Loucy (cell line): ENCODE results near the gene FTO.

Experiments used
- H2AFZ ChIP-seq: fragments of 200-600 bp; sonication (generic); 2 replicates; pipeline ENCODE4 v1.6.0; 2016; ENCODE audit warnings: antibody characterized with exemption, mild to moderate bottlenecking, low read length, moderate library complexity
- H3F3A ChIP-seq: fragments of 200-600 bp; 2 replicates; pipeline ENCODE4 v1.6.0; 2016; ENCODE audit warnings: antibody characterized with exemption, low read depth, mild to moderate bottlenecking
- H3K27me3 ChIP-seq: fragments of 200-600 bp; sonication (generic); 2 replicates; pipeline ENCODE4 v1.6.1; 2014; ENCODE audit warnings: low read length, mild to moderate bottlenecking; ENCODE audit not compliant: insufficient read depth, poor library complexity, severe bottlenecking
- H3K36me3 ChIP-seq: fragments of 200-600 bp; sonication (generic); 2 replicates; pipeline ENCODE4 v1.6.1; 2016; ENCODE audit warnings: low read length; ENCODE audit not compliant: insufficient read depth
- H3K4me1 ChIP-seq: fragments of 200-600 bp; sonication (generic); 2 replicates; pipeline ENCODE4 v1.5.1; 2014; ENCODE audit warnings: low read length, mild to moderate bottlenecking; ENCODE audit not compliant: insufficient read depth, poor library complexity, severe bottlenecking
- H3K4me2 ChIP-seq: fragments of 200-600 bp; sonication (generic); 2 replicates; pipeline ENCODE4 v1.6.0; 2014; ENCODE audit warnings: antibody characterized with exemption, low read length, low read depth, mild to moderate bottlenecking; ENCODE audit not compliant: poor library complexity, severe bottlenecking
- H3K4me3 ChIP-seq: fragments of 200-600 bp; sonication (generic); 2 replicates; pipeline ENCODE4 v1.5.1; 2014; ENCODE audit warnings: low read length, mild to moderate bottlenecking, mixed read lengths; ENCODE audit not compliant: poor library complexity, severe bottlenecking
- H3K79me2 ChIP-seq: fragments of 200-600 bp; sonication (generic); 2 replicates; pipeline ENCODE4 v1.6.1; 2014; ENCODE audit warnings: low read length; ENCODE audit not compliant: insufficient read depth
- H3K9ac ChIP-seq: fragments of 200-600 bp; sonication (generic); 2 replicates; pipeline ENCODE4 v1.6.0; 2014; ENCODE audit warnings: mild to moderate bottlenecking, low read depth, low read length, moderate library complexity; ENCODE audit not compliant: poor library complexity, severe bottlenecking
- H3K9me2 ChIP-seq: fragments of 200-600 bp; sonication (generic); replicated peaks from 2 replicates; pipeline ENCODE4 v1.6.1; 2016; ENCODE audit warnings: low read depth, low read length, mixed read lengths
- H3K9me3 ChIP-seq: fragments of 200-600 bp; sonication (generic); 2 replicates; pipeline ENCODE4 v1.6.1; 2014; ENCODE audit warnings: mild to moderate bottlenecking, antibody characterized with exemption, low read length, low read depth; ENCODE audit not compliant: insufficient read depth
- H4K20me1 ChIP-seq: fragments of 200-600 bp; sonication (generic); 2 replicates; pipeline ENCODE4 v1.6.0; 2014; ENCODE audit warnings: antibody characterized with exemption, low read length, mild to moderate bottlenecking; ENCODE audit not compliant: insufficient read depth, poor library complexity, severe bottlenecking
- EZH2phosphoT487 ChIP-seq: fragments of 200-600 bp; IDR thresholded peaks from 2 replicates; pipeline ENCODE4 v1.6.1; 2018; ENCODE audit warnings: antibody characterized with exemption, mild to moderate bottlenecking, moderate library complexity, borderline replicate concordance
- TF ChIP-seq, protein P1 (sequence below): fragments of 200-600 bp; sonication (generic); conservative IDR thresholded peaks from 2 replicates; pipeline ENCODE4 v1.5.1; 2014; ENCODE audit warnings: mild to moderate bottlenecking, antibody characterized with exemption, low read length

The FTO gene

DNA sequence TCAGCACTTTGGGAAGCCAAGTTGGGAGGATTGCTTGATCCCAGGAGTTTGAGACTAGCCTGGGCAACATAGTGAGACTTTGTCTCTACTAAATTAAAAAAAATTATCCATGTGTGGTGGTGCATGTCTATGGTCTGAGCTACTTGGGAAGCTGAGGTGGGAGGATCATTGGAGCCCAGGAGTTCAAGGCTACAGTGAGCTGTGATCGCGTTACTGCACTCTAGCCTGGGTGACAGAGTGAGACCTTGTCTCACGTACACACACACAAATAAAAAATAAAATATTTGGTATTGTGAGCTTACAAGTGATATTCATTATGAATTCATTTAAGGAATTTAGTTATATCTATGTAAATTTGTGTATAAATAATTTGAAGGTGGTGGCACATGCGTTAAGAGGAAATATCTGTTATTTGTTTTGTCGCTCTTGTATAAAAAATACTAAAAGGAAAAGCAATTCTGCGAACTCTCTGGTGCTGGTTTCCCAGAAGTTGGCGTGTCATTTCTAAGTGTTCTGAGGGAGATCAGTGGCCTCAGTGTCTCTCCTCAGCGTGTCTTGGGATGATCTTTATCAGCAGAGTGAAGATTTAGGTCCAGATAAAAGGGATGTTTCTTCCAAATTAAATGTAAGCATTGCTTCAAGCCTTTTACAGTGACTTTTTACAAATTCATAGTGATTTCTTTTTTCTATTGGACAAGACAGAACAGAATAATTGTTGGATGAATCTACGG, 187.6 kb downstream of the FTO start:
- no peaks in the 10 kb centered on the region for H4K20me1 ChIP-seq
- H3K4me1 ChIP-seq, result peaks cover 37% of the 10 kb centered on the region
- H3F3A ChIP-seq, result 0 out of 2 replicates have a peak, but pooled peaks cover 4% of the 10 kb centered on the region
- peaks cover 10% of the 10 kb centered on the region; the same call in 1 of the 2 replicates for H3K36me3 ChIP-seq
- peak overlapping the region; percentile 42 for H3K4me2 ChIP-seq
- no peaks in the 10 kb centered on the region for H3K9me3 ChIP-seq
- TF ChIP-seq, protein P1, sequence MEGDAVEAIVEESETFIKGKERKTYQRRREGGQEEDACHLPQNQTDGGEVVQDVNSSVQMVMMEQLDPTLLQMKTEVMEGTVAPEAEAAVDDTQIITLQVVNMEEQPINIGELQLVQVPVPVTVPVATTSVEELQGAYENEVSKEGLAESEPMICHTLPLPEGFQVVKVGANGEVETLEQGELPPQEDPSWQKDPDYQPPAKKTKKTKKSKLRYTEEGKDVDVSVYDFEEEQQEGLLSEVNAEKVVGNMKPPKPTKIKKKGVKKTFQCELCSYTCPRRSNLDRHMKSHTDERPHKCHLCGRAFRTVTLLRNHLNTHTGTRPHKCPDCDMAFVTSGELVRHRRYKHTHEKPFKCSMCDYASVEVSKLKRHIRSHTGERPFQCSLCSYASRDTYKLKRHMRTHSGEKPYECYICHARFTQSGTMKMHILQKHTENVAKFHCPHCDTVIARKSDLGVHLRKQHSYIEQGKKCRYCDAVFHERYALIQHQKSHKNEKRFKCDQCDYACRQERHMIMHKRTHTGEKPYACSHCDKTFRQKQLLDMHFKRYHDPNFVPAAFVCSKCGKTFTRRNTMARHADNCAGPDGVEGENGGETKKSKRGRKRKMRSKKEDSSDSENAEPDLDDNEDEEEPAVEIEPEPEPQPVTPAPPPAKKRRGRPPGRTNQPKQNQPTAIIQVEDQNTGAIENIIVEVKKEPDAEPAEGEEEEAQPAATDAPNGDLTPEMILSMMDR, result no peak
- no peak for TF ChIP-seq EZH2phosphoT487
- H3K9me2 ChIP-seq, result no peaks in the 10 kb centered on the region
- no peak overlapping the region for H2AFZ ChIP-seq
- no peak overlapping the region for H3K4me3 ChIP-seq
- H3K9ac ChIP-seq, result peak overlapping the region; percentile 35
- no peaks in the 10 kb centered on the region for H3K79me2 ChIP-seq
- no peaks in the 10 kb centered on the region for H3K27me3 ChIP-seq

DNA sequence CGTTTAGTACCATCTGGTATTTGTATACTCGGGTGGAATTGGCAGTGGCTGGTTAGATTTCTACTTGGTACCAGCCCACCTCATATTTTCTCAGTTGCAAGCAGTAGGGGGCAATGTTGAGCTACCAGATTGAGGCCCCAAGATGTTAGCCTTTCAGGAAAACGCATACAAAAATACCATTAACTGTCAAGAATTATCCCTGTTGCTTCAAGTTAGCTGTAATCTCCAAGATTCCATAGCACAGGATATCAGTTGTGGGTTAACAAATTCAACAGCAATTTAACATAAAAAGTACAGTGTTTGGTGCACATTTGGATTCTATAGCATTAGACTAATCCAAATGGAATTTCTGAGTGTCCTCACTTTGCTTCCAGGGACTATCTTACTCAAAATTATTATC, 188.2 kb downstream of the FTO start:
- Histone ChIP-seq H3K4me2 (peak overlapping the region; percentile 42), H3F3A (0 out of 2 replicates have a peak, but pooled peaks cover 4% of the 10 kb centered on the region), H4K20me1 (no peaks in the 10 kb centered on the region), H3K9ac (peak overlapping the region; percentile 35), H3K27me3 (no peaks in the 10 kb centered on the region), H3K36me3 (peaks cover 10% of the 10 kb centered on the region; the same call in 1 of the 2 replicates), H3K9me2 (no peaks in the 10 kb centered on the region), H3K9me3 (no peaks in the 10 kb centered on the region), H3K79me2 (no peaks in the 10 kb centered on the region), H2AFZ (no peak overlapping the region), H3K4me3 (no peak overlapping the region), H3K4me1 (peaks cover 37% of the 10 kb centered on the region)
- no peak for TF ChIP-seq EZH2phosphoT487
- TF ChIP-seq, protein P1, result peak; percentile 87

DNA sequence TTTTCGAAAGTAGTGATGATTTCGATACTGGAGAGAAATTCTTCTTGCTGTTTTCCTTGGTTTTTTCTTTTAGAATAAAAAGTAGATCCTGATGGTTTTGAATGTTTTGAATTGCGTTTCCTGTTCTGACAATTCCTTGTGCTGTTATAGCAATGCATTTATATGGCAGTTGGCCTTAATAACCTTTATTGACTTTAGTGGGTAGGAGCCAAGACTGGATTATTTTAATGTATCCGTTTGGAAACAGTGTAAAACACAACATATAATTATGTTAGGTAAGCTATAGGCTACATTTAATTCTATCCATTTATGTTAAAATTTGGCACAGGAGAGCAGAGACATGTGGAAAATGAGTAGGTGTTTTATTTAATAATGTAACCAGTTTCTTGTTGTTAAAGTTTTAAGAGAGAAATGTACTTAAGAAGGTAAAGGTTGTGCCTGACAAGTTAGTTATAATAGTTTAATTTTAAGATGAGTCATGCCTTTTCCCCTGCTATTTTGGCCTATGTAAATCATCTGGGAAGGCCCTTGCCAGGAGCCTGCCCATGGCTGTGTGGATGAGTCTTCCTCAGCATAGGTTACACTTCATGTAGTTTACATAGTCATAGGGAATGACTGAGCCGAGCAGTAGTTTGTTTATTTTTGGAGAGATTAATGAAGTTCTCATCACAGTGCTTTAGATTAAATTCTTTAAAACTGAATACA, 189.9 kb downstream of the FTO start:
- Histone ChIP-seq H3K36me3 (peaks cover 7% of the 10 kb centered on the region; the same call in 1 of the 2 replicates), H3K4me1 (peaks cover 38% of the 10 kb centered on the region), H4K20me1 (no peaks in the 10 kb centered on the region), H3K9ac (peak overlapping the region; percentile 6), H2AFZ (no peak overlapping the region), H3K9me2 (no peaks in the 10 kb centered on the region), H3K4me3 (no peak overlapping the region), H3F3A (0 out of 2 replicates have a peak, but pooled peaks cover 4% of the 10 kb centered on the region), H3K27me3 (no peaks in the 10 kb centered on the region), H3K9me3 (no peaks in the 10 kb centered on the region), H3K4me2 (no peak overlapping the region), H3K79me2 (no peaks in the 10 kb centered on the region)
- TF ChIP-seq, protein P1, result no peak
- no peak for TF ChIP-seq EZH2phosphoT487
